GOT3 (cell line): Measurements from ENCODE around the gene ADARB1.

Source experiments
- DNase-seq: peaks from one replicate; lab custom pipeline; 2025; ENCODE audit warnings: mixed read lengths; lab: John Stamatoyannopoulos, UW

Gene ADARB1

DNA sequence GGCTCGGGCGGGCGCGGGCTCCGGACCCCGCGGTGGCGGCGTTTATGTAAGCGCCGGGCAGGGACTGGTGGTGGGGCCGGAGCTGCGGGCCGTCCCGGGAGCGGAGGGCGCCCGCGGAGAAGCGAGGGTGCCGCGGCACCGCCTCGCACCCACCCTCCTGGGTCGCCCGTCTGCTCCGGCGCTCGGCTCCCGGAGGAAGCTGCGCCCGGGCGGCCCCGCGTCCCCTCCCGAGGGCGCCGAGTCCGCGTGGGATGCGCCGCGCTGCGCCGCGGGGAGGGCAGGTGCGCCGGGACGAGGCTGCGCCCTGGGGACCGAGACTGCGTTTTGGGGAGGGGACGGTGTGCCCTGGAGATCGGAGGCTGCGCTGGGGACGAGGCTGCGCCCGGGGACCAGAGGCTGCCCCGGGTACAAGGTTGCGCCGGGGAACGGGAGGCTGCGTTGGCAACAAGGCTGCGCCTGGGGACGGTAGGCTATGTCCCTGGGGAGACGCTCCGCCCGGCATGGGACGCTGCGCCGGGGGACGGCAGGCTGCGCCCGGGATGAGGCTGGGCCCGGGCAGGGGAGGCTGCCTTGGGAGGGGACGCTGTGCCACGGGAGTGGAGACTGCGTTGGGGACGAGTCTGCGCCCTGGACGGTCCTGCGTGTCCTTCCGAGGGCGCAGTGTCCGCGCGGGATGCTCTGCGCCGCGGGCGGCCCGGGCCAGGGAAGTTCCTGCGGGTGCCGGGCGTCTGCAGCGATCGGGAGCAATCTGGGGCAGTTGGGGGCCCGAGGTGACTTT lies 627 bp downstream of the ADARB1 start:
- no peak for DNase-seq

DNA sequence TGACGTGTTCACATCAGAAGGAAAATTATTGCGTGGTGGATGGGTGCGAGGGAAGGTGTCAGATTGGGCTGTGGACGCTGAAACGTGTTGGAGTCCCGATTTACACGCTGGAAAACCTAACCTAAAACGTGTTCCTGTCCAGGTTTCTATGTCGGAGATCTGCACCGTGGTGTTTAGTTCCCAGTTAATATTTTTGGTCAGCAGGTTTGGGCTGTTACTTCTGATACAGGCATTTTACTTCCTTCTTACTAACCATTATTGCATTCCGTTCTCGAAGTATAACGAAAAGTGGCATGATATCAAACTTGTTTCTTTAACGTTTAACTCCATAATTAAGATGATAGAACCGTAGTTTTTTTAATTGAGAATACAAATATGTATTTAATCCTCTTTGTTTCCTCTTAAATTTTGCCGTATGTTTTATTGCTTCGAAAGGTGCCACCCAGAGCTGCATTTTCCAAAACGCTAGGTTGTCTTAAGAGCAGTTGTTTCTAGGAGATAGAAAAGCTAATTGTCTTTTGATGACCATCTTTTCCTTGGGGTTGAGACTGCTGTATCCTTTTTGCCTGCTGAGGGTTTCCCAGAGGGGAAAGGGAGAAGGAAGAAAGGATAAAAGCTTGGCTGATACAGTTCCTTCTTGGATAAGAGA lies 1.3 kb downstream of the ADARB1 start:
- DNase-seq, result no peak

DNA sequence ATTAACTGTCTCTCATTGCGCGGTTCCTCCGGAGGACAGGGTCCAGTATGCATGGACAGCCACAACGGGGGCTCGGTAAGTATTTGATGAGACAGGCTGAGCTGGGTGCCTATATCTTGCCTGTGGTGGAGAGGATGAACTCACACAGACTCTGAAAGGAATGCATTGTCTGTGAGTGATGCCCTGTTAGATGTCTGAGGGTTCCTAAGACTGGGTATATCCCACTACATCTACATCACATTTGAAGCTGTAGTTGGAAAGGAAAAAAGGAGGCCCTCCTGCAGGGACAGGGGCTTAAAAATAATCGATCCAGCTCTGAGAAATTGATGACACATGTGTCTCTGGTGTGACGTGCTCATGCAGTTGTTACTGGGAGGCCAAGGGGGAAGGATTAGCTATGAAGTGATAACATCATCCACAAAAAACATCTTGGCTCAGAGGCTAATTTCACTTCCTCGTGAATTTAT lies 1.9 kb downstream of the ADARB1 start:
- no peak for DNase-seq

GRCh38 chr21:45078371-45078770 lies 4.0 kb downstream of the ADARB1 start:
- no peak for DNase-seq

DNA sequence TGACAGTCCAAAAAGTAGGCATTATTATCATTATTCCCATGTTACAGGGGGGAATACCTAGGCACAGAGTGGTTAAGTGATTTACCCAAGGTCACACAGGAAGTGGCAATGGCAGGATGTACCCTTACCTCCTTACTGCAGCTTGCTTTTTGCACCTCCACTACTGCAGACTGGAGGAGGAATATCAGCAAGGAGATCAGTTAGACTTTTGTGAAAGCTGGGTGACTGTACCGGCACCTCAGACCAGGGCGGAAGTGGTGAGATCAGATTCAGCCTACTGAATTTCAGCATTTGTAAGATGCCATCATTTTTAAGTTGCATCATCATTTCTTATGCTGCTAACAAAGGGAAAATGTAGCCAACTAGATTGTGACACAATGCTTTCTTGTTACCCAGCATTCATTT lies 4.5 kb downstream of the ADARB1 start:
- no peak for DNase-seq

- DNase-seq, result no peak
These were observed 5.0 kb downstream of the ADARB1 start for GRCh38 chr21:45079351-45079750.

- no peak for DNase-seq
These were observed 5.9 kb downstream of the ADARB1 start for GRCh38 chr21:45080232-45080631.

GRCh38 chr21:45080639-45081414 lies 6.4 kb downstream of the ADARB1 start:
- no peak for DNase-seq

GRCh38 chr21:45081636-45082035 lies 7.3 kb downstream of the ADARB1 start:
- no peak for DNase-seq

DNA sequence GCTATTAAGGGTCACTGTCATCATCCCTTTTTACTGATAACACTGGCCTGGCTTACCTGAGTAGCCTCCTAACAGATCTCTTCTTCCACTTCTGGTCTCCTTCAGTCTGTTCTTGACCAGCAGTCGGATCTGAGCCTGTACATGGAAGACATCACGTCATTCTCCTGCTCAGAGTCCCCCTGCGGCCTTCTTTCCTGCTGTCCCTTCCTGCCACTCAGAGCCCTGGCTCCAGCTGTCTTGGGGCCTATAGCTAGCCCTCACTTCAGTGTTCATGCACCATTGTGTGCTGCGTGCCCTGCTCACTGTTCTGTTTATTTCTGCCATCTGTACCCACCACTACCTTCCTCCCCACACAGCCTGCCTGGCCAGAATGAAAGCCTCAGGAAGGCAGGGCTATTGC lies 8.4 kb downstream of the ADARB1 start:
- no peak for DNase-seq

- no peak for DNase-seq
These were observed 9.7 kb downstream of the ADARB1 start for GRCh38 chr21:45084121-45084520.

GRCh38 chr21:45084881-45085536 lies 10.6 kb downstream of the ADARB1 start:
- no peak for DNase-seq

GRCh38 chr21:45085700-45086099 lies 11.3 kb downstream of the ADARB1 start:
- no peak for DNase-seq

GRCh38 chr21:45086337-45086958 lies 12.1 kb downstream of the ADARB1 start:
- DNase-seq, result no peak

DNA sequence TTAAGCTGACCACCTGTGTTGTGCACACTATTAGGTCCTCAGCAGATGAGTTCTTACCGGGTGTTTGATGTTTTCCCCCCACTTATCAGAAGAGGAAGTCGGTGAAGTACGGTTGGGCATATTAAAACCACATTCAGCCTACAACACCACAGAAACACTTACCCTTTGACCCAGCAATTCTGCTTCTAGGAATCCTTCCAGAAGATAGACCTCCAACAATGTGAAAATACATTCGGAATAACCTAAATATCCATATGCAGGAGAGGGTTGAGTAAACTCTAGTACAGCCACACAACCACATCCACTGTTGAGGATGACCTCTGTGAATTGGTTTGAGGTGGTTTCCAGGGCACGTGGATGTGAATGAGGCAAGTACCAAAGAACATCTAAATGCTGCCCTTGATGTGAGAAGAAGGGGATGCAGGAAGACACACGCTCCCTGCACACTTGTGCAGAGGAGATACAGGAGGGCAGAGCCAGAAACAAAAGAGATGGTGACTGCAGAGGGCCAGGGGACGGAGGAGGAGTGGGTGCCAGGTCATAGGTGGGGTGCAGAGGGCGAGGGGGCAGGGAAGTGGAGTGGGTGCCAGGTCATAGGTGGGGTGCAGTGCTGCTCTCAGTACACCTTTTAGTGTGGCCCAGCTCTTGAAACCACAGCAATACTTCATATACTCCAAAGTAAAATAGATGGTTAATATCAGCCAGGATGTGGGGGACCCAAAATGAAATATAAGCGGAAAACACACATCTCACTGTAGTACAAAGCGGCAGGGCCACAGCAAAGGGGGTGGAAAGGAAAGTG lies 12.8 kb downstream of the ADARB1 start:
- DNase-seq, result no peak

GRCh38 chr21:45088116-45088515 lies 13.7 kb downstream of the ADARB1 start:
- DNase-seq, result no peak

GRCh38 chr21:45088729-45089128 lies 14.3 kb downstream of the ADARB1 start:
- no peak for DNase-seq

DNA sequence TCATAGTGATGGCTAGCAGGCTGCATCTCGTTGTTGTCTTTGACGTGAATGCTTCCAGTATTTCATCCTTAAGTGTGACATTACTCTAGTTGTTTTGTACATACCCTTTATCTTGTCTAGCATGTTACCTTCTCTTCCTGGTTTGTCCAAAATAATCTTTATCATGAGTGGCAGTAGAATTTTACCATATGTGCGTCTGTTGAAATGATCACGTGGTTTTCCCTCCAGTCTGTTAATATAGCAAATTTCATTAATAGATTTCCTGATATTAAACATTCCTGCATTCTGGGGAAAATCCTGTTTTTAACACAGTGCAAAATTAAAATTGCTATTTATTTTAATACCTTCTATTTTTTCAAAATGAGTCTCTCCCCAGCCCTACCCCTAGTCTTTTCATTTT lies 15.6 kb downstream of the ADARB1 start:
- no peak for DNase-seq

GRCh38 chr21:45090966-45091365 lies 16.6 kb downstream of the ADARB1 start:
- DNase-seq, result no peak

GRCh38 chr21:45091550-45092322 lies 17.4 kb downstream of the ADARB1 start:
- DNase-seq, result no peak
